ENCODE measurements around the gene PLCB1.

- TF ChIP-seq CTCF (IDR thresholded peaks at IDR 0.05; ENCODE audit: poor library complexity) (no peak), EZH2 (IDR thresholded peaks at IDR 0.05; ENCODE audit: borderline replicate concordance) (no peak), EZH2phosphoT487 (IDR thresholded peaks at IDR 0.05; ENCODE audit: low read depth, severe bottlenecking, unreplicated experiment) (no peak)
Observed at GRCh38 chr20:8583012-8583565, 451.0 kb downstream of the PLCB1 start.

Measured in hepatocyte (in vitro differentiated cells).